ENCODE data around the gene PKDREJ. TPM values are rescaled to one million over a fixed set of nuclear protein-coding genes. Genes with fewer than 3 reads are reported as not detected.

The PKDREJ gene
- total RNA-seq, 4 donors from 2014 or later = 0.13 to 1.3 (median 0.35) TPM; not detected in 1

DNA sequence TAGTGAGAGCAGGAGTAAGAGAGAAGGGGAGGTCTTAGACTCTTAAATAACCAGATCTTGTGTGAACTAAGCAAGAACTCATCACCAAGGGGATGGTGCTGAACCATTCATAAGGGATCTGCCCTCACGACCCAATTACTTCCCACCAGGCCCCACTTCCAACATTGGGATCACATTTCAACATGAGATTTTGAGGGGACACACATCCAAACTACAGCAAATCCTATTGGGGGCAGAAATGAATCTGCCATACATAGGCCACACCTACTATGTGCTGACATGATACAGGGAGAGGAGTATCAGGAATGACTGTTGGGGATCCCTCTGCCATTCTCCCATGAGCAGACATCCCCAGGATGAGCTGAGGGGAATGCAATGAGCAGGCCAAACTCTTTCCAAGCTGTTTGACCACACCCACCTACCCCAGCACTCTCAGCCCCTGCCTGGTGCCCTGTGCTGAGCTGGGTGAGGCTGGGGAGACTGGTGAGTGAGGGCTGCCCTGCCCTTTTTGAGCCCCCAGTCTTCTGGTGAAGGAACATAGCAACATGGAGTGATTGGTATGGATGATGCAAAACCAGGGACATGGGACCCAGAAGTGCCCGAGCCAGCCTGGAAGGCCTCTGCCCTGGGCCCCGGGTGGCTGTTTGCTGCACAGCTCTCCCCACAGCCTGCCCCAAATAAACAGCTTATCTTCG, 32.3 kb upstream of the PKDREJ start:
- no peaks in the 10 kb centered on the region for H3K9me3 ChIP-seq
- no peaks in the 10 kb centered on the region for H3K27me3 ChIP-seq
- peaks cover 0 to 17% (median 9%) of the 10 kb centered on the region in 4 donors for H3K4me1 ChIP-seq
- peak in 1 of 3 donors; percentile 51 for DNase-seq
- peak overlapping the region; percentile 49 to 69 (median 58) for H3K4me3 ChIP-seq
- H3K27ac ChIP-seq = peak overlapping the region; percentile 91 to 95 (median 94)
- TF ChIP-seq CTCF (IDR thresholded peaks at IDR 0.05) (no peak), POLR2A (IDR thresholded peaks at IDR 0.05) (no peak)
- peaks cover 0 to 31% (median 0%) of the 10 kb centered on the region in 3 donors for H3K36me3 ChIP-seq

DNA sequence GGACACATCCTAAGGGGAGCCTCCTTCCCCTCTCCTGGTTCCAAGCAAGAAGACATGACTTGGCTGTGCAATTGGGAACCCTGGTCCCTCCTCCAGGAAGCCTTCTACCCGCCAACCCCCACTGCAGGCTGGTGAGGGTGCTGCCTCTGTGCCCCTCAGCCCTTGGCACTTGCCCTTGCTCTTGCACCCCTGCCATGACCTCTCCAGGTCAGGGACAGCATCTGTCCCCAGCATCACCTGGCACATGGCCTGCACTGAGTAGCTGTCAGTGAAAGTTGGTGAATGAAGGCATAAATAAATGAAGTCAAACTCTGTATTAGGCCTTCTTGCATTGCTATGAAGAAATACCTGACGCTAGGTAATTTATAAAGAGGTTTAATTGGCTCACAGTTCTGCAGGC, 31.6 kb upstream of the PKDREJ start:
- no peak for TF ChIP-seq CTCF (IDR thresholded peaks at IDR 0.05)
- no peak for TF ChIP-seq POLR2A (IDR thresholded peaks at IDR 0.05)
- peaks cover 0 to 38% (median 0%) of the 10 kb centered on the region in 3 donors for H3K36me3 ChIP-seq
- H3K4me1 ChIP-seq = peaks cover 0 to 17% (median 9%) of the 10 kb centered on the region in 4 donors
- no peaks in the 10 kb centered on the region for H3K9me3 ChIP-seq
- DNase-seq = peak in 1 of 3 donors; percentile 51
- H3K27me3 ChIP-seq = no peaks in the 10 kb centered on the region
- H3K27ac ChIP-seq = no peak overlapping the region
- no peak overlapping the region for H3K4me3 ChIP-seq

DNA sequence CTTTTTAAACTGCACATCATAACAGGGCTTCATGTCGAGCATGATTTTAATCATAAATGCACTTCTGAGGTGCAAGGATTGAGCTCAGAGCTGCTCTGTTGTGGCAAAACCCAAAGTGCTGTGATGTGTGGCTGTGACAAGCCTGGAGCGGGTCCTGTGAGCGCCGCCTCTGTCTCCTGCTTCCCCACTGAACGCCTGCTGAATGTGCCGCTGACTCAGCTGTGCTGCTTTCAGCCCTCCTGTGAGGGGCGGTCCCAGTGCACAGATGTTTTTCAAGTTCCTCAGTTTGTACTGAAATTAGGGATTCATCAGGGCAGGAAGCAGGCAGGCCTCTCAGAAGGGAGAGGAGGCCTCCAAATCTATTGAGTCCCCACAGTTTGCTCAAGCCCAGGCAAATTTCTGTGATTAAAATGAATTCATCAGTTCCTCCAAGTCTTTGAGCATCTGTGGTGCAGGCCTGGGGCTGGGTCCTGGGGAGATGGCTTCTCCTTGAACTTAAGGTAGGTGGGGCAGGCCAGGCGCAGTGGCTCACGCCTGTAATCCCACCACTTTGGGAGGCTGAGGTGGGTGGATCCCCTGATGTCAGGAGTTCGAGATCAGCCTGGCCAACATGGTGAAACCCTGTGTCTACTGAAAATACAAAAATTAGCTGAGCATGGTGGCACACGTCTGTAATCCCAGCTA, 30.6 kb upstream of the PKDREJ start:
- Histone ChIP-seq H3K9me3 (no peaks in the 10 kb centered on the region), H3K27ac (peak overlapping the region in 2 of 4 donors; percentile 35 to 41), H3K4me1 (peaks cover 0 to 17% (median 10%) of the 10 kb centered on the region in 4 donors), H3K27me3 (no peaks in the 10 kb centered on the region), H3K36me3 (peaks cover 0 to 48% (median 0%) of the 10 kb centered on the region in 3 donors), H3K4me3 (no peak overlapping the region)
- peak; percentile 26 to 70 (median 50) for DNase-seq
- TF ChIP-seq CTCF (IDR thresholded peaks at IDR 0.05) (no peak), POLR2A (IDR thresholded peaks at IDR 0.05) (no peak)

DNA sequence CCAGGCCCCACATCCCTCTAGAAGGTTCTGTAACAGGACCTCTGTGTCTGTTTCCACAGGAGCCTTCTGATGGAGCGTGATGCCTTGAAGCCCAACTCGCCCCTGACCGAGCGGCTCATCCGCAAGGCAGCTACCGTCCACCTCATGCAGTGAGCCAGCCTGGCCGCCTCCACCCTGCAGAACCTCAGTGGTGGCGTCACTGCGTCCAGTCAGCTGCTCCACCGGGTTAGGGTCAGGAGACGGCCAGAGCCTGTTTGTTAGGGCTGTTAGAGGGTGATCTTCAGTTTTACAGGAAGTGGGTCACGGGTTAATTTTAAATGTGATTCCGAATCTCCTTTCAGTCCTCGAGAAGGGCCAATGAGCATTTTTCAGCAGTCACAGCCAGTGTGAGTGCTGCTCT, 29.6 kb upstream of the PKDREJ start:
- no peak for TF ChIP-seq POLR2A (IDR thresholded peaks at IDR 0.05)
- TF ChIP-seq CTCF (IDR thresholded peaks at IDR 0.05) = no peak
- Histone ChIP-seq H3K9me3 (no peaks in the 10 kb centered on the region), H3K4me1 (peaks cover under 1 to 23% (median 12%) of the 10 kb centered on the region in 4 donors), H3K27ac (peak overlapping the region in 2 of 4 donors; percentile 4 to 35), H3K36me3 (peaks cover 0 to 58% (median 0%) of the 10 kb centered on the region in 3 donors), H3K4me3 (no peak overlapping the region), H3K27me3 (no peaks in the 10 kb centered on the region)
- peak in 2 of 3 donors; percentile 44 to 64 for DNase-seq

DNA sequence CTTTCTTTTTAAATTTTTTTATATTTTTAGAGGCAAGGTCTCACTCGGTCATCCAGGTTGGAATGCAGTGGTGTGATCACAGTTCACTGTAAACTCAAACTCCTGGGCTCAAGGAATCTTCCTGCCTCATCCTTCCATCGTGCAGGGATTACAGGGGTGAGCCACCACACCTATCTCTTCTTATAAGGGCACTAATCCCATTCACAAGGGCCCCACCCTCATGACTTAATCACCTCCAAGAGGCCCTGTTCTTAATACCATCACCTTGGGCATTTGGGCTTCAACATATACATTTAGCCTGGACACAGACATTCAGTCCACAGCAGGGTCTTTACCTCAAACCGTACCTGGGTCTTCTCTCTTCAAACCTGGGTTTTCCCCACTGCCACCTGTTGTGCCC, 29.0 kb upstream of the PKDREJ start:
- TF ChIP-seq CTCF (IDR thresholded peaks at IDR 0.05) (no peak), POLR2A (IDR thresholded peaks at IDR 0.05) (no peak)
- DNase-seq = no peak
- H3K9me3 ChIP-seq = no peaks in the 10 kb centered on the region
- H3K27ac ChIP-seq = no peak overlapping the region
- no peaks in the 10 kb centered on the region for H3K27me3 ChIP-seq
- peaks cover 0 to 64% (median 0%) of the 10 kb centered on the region in 3 donors for H3K36me3 ChIP-seq
- H3K4me1 ChIP-seq = peaks cover 3 to 27% (median 14%) of the 10 kb centered on the region in 4 donors
- H3K4me3 ChIP-seq = no peak overlapping the region
